ENCODE data around the gene RHBDL1. TPM values are rescaled to one million over a fixed set of nuclear protein-coding genes. Genes with fewer than 3 reads are reported as not detected.

RHBDL1 gene
- total RNA-seq, 1 experiment from 2014 or later: 1.7 TPM

- Histone ChIP-seq H3K9me2 (replicated peaks; ENCODE audit: low read length) (no peaks in the 10 kb centered on the region), H3F3A (ENCODE audit: low read length, unreplicated experiment) (no peaks in the 10 kb centered on the region), H3K9ac (ENCODE audit: low read length) (no peak overlapping the region), H3K79me2 (ENCODE audit: low read length) (peaks cover 19% of the 10 kb centered on the region), H3K36me3 (ENCODE audit: low read depth, low read length) (no peaks in the 10 kb centered on the region), H3K9me3 (ENCODE audit: low read length) (no peaks in the 10 kb centered on the region), H2AFZ (ENCODE audit: low read length) (no peak overlapping the region), H3K4me1 (ENCODE audit: insufficient read depth, low read length) (peaks cover 34% of the 10 kb centered on the region), H3K27ac (ENCODE audit: low read length) (no peak overlapping the region), H3K4me2 (ENCODE audit: low read length) (peak overlapping the region; percentile 86), H3K27me3 (ENCODE audit: low read length) (no peaks in the 10 kb centered on the region), H3K4me3 (ENCODE audit: low read length) (peak overlapping the region; percentile 71), H4K20me1 (ENCODE audit: low read length) (peaks cover 8% of the 10 kb centered on the region; the same call in 1 of the 2 replicates)
- ChIA-PET CTCF (no interaction called here), POLR2A (ENCODE audit: unreplicated experiment) (no interaction called here)
- no TSS peak for BruUV-seq (replicated peaks)
- TF ChIP-seq CTCF (conservative IDR thresholded peaks at IDR 0.05; ENCODE audit: low read depth, low read length) (no peak), EZH2 (IDR thresholded peaks at IDR 0.05; ENCODE audit: low read length, unreplicated experiment) (no peak), EZH2phosphoT487 (IDR thresholded peaks at IDR 0.05; ENCODE audit: borderline replicate concordance, low read length) (no peak)
- intact Hi-C loops (cut with micrococcal nuclease): loop anchor here (10.0 kb wide), 1 partner anchor 68 kb away; the partner anchor contains the start of genes CHTF18 and RPUSD1
- ATAC-seq (no peak), DNase-seq (no peak)
These were observed 41.4 kb downstream of the RHBDL1 start for GRCh38 chr16:716768-717325.

- BruUV-seq (replicated peaks): no TSS peak
- no peak overlapping the region for H2AFZ ChIP-seq (ENCODE audit: low read length)
- intact Hi-C loops (cut with micrococcal nuclease): loop anchor here (10.0 kb wide), 1 partner anchor 67 kb away; the partner anchor contains the start of genes CHTF18 and RPUSD1
- ATAC-seq: no peak
- TF ChIP-seq CTCF (conservative IDR thresholded peaks at IDR 0.05; ENCODE audit: low read depth, low read length) (no peak), EZH2phosphoT487 (IDR thresholded peaks at IDR 0.05; ENCODE audit: borderline replicate concordance, low read length) (no peak), EZH2 (IDR thresholded peaks at IDR 0.05; ENCODE audit: low read length, unreplicated experiment) (no peak)
- no peaks in the 10 kb centered on the region for H3K9me2 ChIP-seq (replicated peaks; ENCODE audit: low read length)
- H3K4me3 ChIP-seq (ENCODE audit: low read length): no peak overlapping the region
- peaks cover 38% of the 10 kb centered on the region for H3K4me1 ChIP-seq (ENCODE audit: insufficient read depth, low read length)
- H3K9me3 ChIP-seq (ENCODE audit: low read length): no peaks in the 10 kb centered on the region
- peaks cover 19% of the 10 kb centered on the region for H3K79me2 ChIP-seq (ENCODE audit: low read length)
- POLR2A ChIA-PET (ENCODE audit: unreplicated experiment): no interaction called here
- H3K4me2 ChIP-seq (ENCODE audit: low read length): no peak overlapping the region
- peaks cover 8% of the 10 kb centered on the region; the same call in 1 of the 2 replicates for H4K20me1 ChIP-seq (ENCODE audit: low read length)
- H3K36me3 ChIP-seq (ENCODE audit: low read depth, low read length): no peaks in the 10 kb centered on the region
- H3K9ac ChIP-seq (ENCODE audit: low read length): no peak overlapping the region
- CTCF ChIA-PET: no interaction called here
- H3F3A ChIP-seq (ENCODE audit: low read length, unreplicated experiment): no peaks in the 10 kb centered on the region
- no peaks in the 10 kb centered on the region for H3K27me3 ChIP-seq (ENCODE audit: low read length)
- H3K27ac ChIP-seq (ENCODE audit: low read length): no peak overlapping the region
- no peak for DNase-seq
These were observed 42.2 kb downstream of the RHBDL1 start for GRCh38 chr16:717450-718245.

GRCh38 chr16:718389-718788 lies 42.9 kb downstream of the RHBDL1 start:
- POLR2A ChIA-PET (ENCODE audit: unreplicated experiment): no interaction called here
- CTCF ChIA-PET: no interaction called here
- Histone ChIP-seq H3K4me1 (ENCODE audit: insufficient read depth, low read length) (peaks cover 38% of the 10 kb centered on the region), H3K4me3 (ENCODE audit: low read length) (no peak overlapping the region), H2AFZ (ENCODE audit: low read length) (no peak overlapping the region), H4K20me1 (ENCODE audit: low read length) (peaks cover 8% of the 10 kb centered on the region; the same call in 1 of the 2 replicates), H3K27ac (ENCODE audit: low read length) (no peak overlapping the region), H3F3A (ENCODE audit: low read length, unreplicated experiment) (no peaks in the 10 kb centered on the region), H3K27me3 (ENCODE audit: low read length) (no peaks in the 10 kb centered on the region), H3K9me3 (ENCODE audit: low read length) (no peaks in the 10 kb centered on the region), H3K79me2 (ENCODE audit: low read length) (peaks cover 19% of the 10 kb centered on the region), H3K36me3 (ENCODE audit: low read depth, low read length) (no peaks in the 10 kb centered on the region), H3K9ac (ENCODE audit: low read length) (no peak overlapping the region), H3K4me2 (ENCODE audit: low read length) (no peak overlapping the region), H3K9me2 (replicated peaks; ENCODE audit: low read length) (no peaks in the 10 kb centered on the region)
- no peak for ATAC-seq
- BruUV-seq (replicated peaks): no TSS peak
- TF ChIP-seq EZH2 (IDR thresholded peaks at IDR 0.05; ENCODE audit: low read length, unreplicated experiment) (no peak), EZH2phosphoT487 (IDR thresholded peaks at IDR 0.05; ENCODE audit: borderline replicate concordance, low read length) (no peak), CTCF (conservative IDR thresholded peaks at IDR 0.05; ENCODE audit: low read depth, low read length) (no peak)
- DNase-seq: no peak
- intact Hi-C loops (cut with micrococcal nuclease): loop anchor here (10.0 kb wide), 1 partner anchor 66 kb away; the partner anchor contains the start of genes CHTF18 and RPUSD1

Data from PC-3 (cell line).